Adipose tissue (tissue), 3 donors: ENCODE results near the gene ITPK1. TPM values are rescaled to one million over a fixed set of nuclear protein-coding genes. Genes with fewer than 3 reads are reported as not detected.

ENCODE experiments used
- H3K27ac ChIP-seq: one replicate; pipeline ENCODE4 v1.5.1; 2013; ENCODE audit warnings: low read depth, low read length
- WGBS, 3 donors: extraction: QIAGEN DNeasy Blood & Tissue Kit; methylation state at CpG; one replicate each; pipeline ENCODE4 v1.1.7; 2013; 5-methylcytosine and 5-hydroxymethylcytosine counted together
- polyA plus RNA-seq, 3 donors: library from polyadenylated mRNA; stranded (reverse); fragments of 200-250 nt; gene quantifications; one replicate each; pipeline ENCODE4 v1.2.3, GENCODE V29; 2013
- donor health status: healthy with polysubstance abuse.
- donor health status: Bipolar disorder and iron deficiency.
- donor health status: healthy.

Gene ITPK1
- polyA plus RNA-seq, 3 donors, result 26.6 to 147 (median 29.9) TPM

DNA sequence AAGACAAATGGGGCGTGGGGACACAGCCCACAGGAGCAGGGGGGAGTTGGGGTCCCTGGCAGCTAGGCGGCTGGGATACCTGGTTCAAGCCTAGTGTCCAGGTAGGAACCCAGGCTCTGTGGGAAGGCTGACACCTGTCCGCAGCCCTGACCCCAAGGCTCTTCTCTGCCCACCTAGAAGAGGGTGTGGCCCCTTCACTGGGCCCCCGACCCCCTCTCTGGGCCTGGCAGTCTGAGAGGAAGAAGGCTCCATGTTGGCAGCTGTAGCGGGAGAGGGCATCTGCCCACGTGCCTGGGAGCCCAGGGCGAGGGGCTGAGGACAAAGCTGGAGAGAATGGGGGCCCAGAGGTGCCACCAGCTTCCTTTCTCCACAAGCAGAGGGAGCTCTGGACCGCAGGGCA, 182.2 kb downstream of the ITPK1 start:
- WGBS, 3 donors, result 78 to 88% (median 85%) methylated on average over 8 of the region's 8 CpGs
- H3K27ac ChIP-seq, result no peak overlapping the region

DNA sequence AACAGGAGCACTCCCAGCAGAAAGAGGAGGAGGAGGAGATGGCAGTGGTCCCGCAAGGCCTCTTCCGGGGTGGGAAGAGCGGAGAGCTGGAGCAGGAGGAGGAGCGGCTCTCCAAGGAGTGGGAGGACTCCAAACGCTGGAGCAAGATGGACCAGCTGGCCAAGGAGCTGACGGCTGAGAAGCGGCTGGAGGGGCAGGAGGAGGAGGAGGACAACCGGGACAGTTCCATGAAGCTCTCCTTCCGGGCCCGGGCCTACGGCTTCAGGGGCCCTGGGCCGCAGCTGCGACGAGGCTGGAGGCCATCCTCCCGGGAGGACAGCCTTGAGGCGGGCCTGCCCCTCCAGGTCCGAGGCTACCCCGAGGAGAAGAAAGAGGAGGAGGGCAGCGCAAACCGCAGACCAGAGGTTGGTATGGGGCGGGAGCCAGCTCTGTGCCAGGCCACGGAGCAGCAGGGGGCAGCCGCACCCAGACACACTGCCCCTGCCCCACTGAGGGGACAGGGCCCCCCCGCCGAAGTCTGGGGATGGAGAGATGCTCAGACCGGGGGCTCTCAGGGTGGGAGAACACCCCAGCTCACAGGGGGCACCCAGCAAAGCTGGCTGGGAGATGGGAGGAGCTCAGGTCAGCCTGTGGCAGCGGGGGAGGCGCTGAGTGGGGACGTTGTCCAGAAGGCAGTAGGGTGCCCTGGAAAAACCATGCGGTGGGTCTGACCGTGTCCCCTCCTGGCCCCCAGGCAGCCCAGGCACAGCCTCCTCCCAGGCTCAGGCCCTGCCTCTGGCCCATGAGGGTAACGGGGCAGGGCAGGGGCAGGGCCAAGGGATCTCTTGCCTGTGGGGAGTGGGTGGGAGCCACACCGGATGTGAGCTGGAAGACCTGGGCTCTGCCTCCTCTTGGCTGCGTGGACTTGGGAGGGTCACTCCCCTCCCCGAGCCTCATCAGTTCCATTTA, 183.0 kb downstream of the ITPK1 start:
- 80 to 83% (median 82%) methylated on average over 29 to 33 of the region's 35 CpGs for WGBS, 3 donors
- H3K27ac ChIP-seq, result no peak overlapping the region

DNA sequence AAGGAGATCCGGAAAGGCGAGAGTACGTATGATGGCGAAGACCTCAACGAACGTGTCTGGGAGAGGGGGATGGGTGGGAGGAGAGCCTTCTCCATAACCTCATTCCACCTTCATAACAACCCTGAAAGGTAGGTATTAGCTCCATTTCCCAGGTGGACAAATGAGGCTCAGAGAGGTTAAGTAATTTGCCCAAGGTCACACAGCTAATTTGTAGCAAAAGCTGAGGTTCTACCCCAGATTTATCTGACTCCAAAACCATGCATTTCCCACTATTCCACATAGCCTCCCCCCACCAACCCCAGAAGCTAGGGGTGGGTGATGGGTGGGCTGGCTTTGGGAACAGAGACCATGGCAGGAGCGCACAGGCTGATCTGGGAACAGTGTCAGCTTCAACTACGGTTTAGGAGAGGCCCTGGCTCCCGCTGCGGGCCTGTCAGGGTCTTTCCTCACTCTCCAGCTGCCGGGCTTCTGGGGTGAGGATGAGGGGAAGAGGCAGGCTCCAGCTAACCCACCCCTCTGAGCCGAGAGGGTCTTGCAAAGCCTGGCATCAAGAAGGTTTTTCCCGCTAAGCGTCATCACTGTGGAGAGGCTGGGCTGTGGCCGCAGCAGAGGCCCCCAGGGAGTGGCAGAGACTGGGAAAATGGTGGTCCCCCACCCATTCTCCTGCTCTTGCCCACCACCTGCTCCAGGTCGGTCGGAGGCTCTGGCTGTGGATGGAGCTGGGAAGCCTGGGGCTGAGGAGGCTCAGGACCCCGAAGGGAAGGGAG, 183.9 kb downstream of the ITPK1 start:
- H3K27ac ChIP-seq, result no peak overlapping the region
- 78 to 91% (median 82%) methylated on average over 18 of the region's 18 CpGs for WGBS, 3 donors

DNA sequence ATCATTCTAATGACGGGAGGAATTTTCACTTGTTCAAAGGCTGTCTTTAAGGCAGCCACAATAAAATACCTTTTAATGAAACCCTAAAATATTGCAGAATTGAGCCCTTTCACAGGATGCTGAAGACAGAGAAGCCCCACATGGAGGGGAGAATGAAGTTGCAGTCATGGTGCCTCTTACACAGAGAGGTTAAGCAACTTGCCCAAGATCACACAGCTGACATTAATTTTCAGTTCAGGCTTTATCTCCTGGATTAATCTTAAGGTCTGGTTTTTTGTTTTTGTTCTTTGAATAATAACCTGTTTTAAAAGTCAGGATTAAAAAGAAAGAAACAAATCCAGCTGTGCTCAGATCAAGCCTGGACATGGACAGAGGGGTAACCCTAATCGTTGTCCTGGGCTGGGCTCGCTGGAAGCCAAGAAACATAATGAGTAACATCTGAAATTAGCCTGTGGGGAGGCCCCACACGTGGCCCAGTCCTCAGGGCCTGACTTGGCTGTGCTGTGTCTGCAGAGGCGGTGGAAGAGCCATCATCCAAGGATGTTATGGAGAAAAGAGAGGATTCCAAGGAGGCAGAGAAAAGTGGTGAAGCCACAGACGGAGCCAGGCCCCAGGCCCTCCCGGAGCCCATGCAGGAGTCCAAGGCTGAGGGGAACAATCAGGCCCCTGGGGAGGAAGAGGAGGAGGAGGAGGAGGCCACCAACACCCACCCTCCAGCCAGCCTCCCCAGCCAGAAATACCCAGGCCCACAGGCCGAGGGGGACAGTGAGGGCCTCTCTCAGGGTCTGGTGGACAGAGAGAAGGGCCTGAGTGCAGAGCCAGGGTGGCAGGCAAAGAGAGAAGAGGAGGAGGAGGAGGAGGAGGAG, 184.8 kb downstream of the ITPK1 start:
- WGBS, 3 donors, result 61 to 75% (median 69%) methylated on average over 8 of the region's 8 CpGs
- H3K27ac ChIP-seq, result no peak overlapping the region

DNA sequence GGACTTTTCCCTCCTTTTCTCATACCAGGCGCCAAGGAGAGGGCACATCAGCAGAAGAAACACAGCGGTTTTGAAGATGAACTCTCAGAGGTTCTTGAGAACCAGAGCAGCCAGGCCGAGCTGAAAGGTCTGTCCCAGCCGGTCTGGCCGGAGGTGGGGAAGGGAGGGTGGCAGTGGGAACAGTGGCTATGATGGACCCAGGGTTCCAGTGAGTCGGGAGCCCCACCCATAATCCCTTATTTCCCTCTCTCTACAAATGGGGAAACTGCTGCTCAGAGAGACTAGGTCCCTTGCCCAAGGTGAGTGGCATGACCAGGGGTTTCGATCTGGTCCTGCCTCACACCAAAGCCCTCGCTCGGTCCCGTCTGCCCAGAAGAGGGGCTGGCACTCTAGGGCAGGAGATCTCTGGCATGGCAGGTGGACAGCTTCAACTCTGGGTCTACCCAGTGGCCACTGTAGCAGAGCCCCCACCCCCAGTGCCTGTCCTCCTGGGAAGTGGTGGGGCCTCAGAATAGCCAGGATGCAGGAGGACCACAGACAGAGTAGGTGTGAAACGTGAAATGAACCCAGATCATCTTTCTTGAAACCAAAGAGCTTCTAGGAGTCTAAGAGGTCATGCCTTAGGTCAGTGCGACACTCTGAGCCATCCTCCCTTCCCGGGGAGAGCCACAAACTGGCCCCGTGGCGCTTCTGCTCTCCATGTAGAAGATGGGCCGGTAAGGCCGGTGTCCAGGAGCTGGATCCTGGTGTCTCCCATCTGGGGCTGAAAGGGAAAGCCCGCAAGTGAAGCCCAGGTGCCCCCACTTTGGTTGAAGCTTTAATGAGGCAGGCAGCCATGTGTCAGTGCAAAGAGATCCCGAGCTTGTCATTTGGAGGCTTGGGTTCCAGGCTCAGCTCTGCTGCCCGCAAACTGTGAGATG, 185.8 kb downstream of the ITPK1 start:
- no peak overlapping the region for H3K27ac ChIP-seq
- 89 to 90% (median 90%) methylated on average over 20 of the region's 20 CpGs for WGBS, 3 donors

DNA sequence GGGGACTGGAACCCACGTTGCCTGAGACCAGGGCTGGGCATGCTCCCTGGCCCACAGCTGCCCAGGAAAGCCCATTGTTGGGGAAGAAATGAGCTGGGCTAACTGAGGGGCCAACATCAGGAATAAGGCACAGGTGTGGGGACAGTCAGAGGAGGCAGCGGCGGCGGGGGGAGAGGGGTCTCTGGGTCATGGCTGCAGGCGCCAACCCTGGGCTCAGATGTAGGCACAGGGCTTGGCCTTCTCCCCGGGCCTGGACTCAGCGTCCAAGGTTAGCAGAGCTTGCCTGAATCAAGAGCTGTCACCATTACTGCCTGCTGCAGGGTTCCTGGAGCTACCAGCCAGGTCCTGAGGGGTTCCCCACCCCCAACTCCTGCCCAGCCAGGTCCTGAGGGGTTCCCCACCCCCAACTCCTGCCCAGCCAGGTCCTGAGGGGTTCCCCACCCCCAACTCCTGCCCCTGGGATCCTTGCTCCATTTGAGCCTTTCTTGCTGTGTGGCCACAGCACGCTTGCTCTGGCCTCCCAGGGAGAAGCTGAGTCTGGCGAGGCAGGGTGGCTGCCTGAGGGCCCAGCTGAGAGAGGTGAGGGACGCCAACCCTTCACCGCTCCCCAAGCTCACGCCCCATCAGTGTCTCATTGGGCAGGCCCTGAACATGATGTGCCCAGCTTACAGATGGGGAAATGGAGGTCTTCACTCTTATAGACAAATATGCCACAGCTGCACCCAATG, 186.6 kb downstream of the ITPK1 start:
- no peak overlapping the region for H3K27ac ChIP-seq

DNA sequence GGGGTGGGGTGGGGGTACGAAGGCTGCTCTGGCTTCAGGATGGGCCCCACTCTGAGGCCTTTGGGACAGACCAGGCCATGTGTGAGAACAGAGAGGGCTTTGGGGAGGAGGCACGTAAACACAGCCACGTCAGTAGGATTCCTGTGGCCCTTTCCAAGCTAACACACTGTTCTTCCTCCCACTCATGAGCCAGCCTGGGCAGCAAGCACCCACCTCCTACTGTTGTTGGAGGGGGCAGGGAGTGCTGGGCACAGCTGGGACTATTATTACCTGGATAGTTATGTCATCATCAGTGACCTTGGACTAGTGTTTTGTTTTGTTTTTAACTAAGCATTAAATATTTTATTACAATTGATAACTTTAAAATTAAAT, 187.5 kb downstream of the ITPK1 start:
- no peak overlapping the region for H3K27ac ChIP-seq
- whole genome bisulfite sequencing, 3 donors, result 55 to 80% (median 56%) methylated on average over 3 of the region's 3 CpGs

More for the DNA sequence above, 186.6 kb downstream of the ITPK1 start:
- WGBS, 3 donors, result 82 to 87% (median 85%) methylated on average over 12 of the region's 12 CpGs

DNA sequence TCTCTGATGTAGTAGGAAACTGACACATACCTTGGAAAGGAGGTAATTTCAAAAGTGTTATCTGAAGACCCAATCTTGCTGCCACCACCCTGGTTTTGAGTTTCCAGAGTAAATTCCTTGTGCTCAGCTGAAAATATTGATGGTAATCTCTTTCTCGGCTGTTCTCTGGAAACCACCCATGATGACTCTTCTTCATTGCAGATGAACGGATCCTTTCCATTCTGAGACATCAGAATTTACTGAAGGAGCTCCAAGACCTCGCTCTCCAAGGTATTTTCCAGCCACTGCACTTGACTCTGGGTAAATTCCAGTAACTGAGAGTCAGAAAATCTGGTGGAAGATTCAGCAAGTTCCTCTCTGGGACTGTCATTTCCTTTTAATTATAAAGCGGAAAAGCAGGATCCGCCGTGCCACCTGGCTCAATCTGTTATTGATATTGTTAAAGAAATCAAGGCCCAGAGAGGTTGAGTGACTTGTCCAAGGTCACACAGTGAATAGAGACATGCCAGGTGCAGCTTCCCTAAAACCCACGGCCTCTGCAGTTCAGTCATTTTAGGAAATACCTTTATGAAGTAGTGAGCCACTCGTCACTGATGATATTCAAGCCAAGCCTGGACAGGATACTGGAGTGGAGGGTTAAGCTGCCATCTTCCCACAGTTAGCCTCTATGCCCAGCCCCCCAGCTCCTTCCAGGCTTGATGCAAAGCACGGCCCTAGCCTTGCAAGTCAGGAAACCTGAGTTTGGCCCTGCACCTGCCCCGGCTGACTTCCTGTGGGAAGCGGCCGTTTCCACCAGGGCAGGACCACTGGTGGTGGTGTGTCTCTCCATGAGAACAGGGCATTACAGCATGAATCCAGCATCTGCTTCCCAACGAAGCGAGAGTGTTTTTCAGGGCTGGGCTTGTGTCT, 188.1 kb downstream of the ITPK1 start:
- H3K27ac ChIP-seq, result no peak overlapping the region
- 56 to 68% (median 60%) methylated on average over 14 of the region's 14 CpGs for WGBS, 3 donors

DNA sequence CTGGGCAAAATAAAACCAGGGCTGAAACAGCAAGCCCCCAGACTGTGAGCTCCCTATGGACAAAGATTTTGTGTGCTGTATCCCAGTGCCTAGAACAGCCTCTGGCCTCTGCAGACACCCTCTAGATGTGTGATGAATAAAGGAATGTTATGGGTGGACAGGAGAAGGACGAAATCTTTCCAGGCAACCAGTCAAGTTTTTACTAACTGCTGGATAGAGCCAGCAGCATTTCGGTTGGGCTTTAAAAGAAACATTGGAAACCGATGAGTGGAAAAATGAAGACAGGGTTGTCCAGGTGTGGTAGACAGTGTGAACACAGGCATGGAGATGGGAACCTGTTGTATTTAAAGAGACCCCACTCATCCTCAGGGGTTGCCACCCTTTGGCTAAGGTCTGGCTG, 188.8 kb downstream of the ITPK1 start:
- no peak overlapping the region for H3K27ac ChIP-seq
- WGBS, 3 donors, result 54 to 68% (median 56%) methylated on average over 3 of the region's 3 CpGs

DNA sequence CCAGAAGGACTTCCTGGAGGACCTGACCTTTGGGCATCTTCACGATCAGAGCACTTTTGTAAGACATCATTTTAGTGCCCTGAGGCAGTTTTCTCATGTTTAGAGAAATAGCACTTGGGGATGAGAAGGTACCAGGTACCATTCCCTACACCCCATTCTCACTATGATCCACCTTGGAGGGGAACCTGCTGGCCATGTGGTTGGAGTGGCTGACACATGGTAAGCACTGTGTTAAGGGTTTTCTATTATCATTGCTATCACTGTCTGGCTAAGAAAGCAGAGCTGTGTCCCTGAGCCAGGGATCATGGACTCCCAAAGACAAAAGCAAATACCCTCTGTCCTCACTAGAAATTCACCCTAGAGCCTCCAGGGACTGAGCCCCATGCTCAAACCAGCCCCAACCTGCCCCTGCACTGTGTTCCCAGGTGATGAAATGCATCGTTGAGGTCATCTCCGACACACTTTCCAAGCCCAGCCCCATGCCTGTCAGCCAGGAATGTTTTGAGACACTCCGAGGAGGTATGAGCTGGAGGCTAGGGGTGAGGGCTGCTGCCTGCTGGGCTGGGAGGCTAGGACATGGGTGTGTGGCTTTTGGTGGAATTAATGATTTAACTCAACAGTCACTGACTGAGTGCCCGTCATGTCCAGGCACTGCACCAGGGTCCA, 189.4 kb downstream of the ITPK1 start:
- WGBS, 3 donors, result 79 to 91% (median 84%) methylated on average over 5 of the region's 5 CpGs
- H3K27ac ChIP-seq, result no peak overlapping the region

DNA sequence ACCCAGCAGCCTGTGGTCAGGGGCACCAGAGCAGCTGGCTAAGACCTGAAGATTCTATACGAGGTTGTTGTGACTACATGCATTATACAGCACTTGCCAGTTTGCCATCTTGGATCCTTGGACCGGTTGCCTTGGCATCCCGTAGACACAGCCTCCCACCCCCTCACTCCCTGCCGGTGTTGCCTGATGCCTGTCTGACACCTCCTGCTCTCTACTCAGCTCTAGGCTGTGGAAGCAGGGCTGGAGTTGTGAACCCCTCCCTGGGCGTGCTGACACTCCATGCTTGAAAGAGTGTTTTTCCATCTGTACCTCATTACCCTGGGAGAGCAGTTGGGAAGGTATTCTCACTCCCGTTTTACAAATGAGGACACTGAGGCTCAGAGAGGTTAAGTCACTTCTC, 190.3 kb downstream of the ITPK1 start:
- no peak overlapping the region for H3K27ac ChIP-seq
- 50 to 78% (median 71%) methylated on average over 6 of the region's 6 CpGs for WGBS, 3 donors

DNA sequence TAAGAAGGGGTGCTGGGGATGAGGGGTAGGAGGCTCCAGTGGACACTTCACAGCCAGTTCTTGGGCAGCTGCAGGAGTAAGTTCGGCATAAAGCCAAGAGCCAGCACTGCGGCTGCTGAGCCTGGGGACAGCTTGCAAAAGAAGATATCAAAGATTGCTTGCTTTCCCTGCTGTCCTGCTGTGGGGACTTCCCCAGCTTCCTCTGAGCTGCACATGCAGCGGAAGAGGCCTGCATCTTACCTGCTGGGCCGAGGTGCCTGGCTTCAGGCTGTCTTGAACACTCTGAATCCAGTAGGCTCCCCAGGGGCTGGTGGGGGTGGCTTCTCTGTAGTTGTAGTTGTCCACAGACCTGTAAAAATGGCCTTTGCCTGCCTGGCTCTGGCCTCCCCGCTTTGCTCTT, 191.5 kb downstream of the ITPK1 start:
- WGBS, 3 donors, result 41 to 60% (median 53%) methylated on average over 5 of the region's 5 CpGs

DNA sequence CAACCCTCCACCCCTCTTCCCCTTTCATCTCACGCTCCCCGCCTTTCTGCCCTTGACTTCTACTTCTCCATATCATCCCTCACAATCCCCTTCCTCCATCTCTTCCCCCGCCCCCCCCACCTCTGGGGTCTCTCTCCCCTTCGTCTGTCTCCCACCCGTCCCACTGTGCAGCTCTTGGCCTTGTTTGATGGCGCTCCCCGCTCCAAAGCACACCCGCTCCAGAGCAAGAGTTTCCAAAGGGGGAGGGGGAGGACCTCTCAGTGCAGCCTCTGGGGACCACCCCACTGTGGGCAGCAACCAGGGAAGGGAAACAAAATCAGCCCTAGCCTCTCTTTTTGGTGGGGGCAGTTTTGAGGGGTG, 192.0 kb downstream of the ITPK1 start:
- no peak overlapping the region for H3K27ac ChIP-seq
- 29 to 61% (median 40%) methylated on average over 7 to 8 of the region's 8 CpGs for WGBS, 3 donors

More for the DNA sequence above, 191.5 kb downstream of the ITPK1 start:
- no peak overlapping the region for H3K27ac ChIP-seq

DNA sequence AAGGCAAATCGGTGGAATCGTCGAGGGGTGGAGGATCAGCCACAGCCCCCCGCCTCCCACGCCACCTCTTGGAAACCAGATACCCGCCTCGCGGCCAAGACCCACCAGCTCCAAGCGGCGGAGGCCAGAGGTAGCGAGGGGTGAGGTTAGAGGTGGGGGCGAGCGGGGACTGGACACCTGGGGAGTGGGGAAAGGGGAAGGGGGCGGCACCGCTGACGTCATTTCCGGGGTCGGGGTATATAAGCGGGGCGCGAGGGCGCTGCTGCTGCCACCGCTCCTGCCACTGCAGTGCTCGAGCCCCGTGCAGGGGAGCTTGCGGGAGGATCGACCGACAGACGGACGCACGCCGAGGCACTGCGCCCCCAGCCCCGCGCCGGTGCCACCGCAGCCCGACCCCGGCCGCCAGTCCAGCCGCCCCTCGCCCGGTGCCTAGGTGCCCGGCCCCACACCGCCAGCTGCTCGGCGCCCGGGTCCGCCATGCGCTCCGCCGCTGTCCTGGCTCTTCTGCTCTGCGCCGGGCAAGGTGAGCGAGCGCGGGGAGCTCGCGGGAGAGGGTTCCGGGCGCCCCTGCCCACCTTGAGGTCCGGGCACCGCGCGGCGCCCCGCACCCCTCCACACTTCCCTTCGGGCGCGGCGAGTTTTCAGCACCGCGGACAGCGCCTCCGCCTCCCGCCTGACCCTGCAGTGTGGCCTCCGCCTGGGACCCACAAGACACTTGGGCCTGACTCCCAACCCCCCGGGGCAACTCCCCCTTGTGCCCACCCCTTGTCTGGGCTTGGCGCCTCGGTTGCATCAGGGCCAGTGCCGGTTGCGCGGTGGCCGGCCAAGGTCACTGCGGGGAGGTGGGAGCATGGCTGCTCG, 192.6 kb downstream of the ITPK1 start, which contains the start of gene CHGA:
Gene CHGA, plus strand, starts transcription at position 268 of the 861 bp plus-strand sequence. Its CDS starts 210 bp downstream, at position 478.
- H3K27ac ChIP-seq, result no peak within 1 kb of the TSS
- 4 to 7% (median 7%) methylated on average over 66 to 86 of the region's 86 CpGs for WGBS, 3 donors
